IMR-90 (cell line): ENCODE measurements around the gene TMOD2. TPM values are rescaled to one million over a fixed set of nuclear protein-coding genes. Genes with fewer than 3 reads are reported as not detected.
A peak's percentile ranks its signal among the peaks of the same experiment; 100 is the strongest.

Source experiments
- ATAC-seq: fragments of 200-7000 bp; cut with Tn5 transposase; 2 replicates; pipeline ENCODE4 v1.9.1; 2020; ENCODE audit warnings: low read depth, mild to moderate bottlenecking, moderate library complexity
- BruUV-seq: library from RNA; stranded (reverse); fragments of 400-500 nt; replicated peaks from 2 replicates; lab custom pipeline; 2021; lab: Mats Ljungman, UMichigan
- CTCF ChIA-PET: fragments of 300-600 bp; formaldehyde crosslinking; extraction: SDS; loops from one replicate; lab custom pipeline; 2021; ENCODE audit warnings: antibody characterized with exemption; lab: Yijun Ruan, JAX
- POLR2A ChIA-PET: fragments of 300-600 bp; sonication (Branson Sonifier 250); formaldehyde crosslinking; loops from one replicate; lab custom pipeline; 2022; ENCODE audit warnings: antibody characterized with exemption; ENCODE audit not compliant: unreplicated experiment; lab: Charles Lee
- DNase-seq: peaks from one replicate; pipeline ENCODE4 v3.0.0; 2013
- H2AFZ ChIP-seq: replicated peaks from 2 replicates; pipeline ENCODE3; 2013; ENCODE audit warnings: low read length, mild to moderate bottlenecking; ENCODE audit not compliant: poor library complexity
- H2AK5ac ChIP-seq: 2 replicates; pipeline ENCODE4 v1.6.1; 2013; ENCODE audit warnings: low read depth, low read length, inconsistent platforms
- H2AK9ac ChIP-seq: replicated peaks from 2 replicates; pipeline ENCODE3; 2013; ENCODE audit warnings: mild to moderate bottlenecking, low read depth, low read length, moderate library complexity; ENCODE audit not compliant: poor library complexity
- H2BK120ac ChIP-seq: 2 replicates; pipeline ENCODE4 v1.6.1; 2013; ENCODE audit warnings: low read depth, low read length, inconsistent platforms
- H2BK15ac ChIP-seq: 3 replicates; pipeline ENCODE4 v1.6.1; 2013; ENCODE audit warnings: low read depth, low read length, inconsistent platforms
- H2BK20ac ChIP-seq: 2 replicates; pipeline ENCODE4 v1.6.1; 2013; ENCODE audit warnings: low read depth, mild to moderate bottlenecking, inconsistent platforms, low read length, moderate library complexity
- H2BK5ac ChIP-seq: 2 replicates; pipeline ENCODE4 v1.6.1; 2013; ENCODE audit warnings: mild to moderate bottlenecking, low read depth, low read length, inconsistent platforms; ENCODE audit not compliant: poor library complexity, severe bottlenecking
- H3K14ac ChIP-seq: replicated peaks from 2 replicates; pipeline ENCODE4 v1.6.1; 2013; ENCODE audit warnings: low read depth, low read length, inconsistent platforms
- H3K18ac ChIP-seq: 2 replicates; pipeline ENCODE4 v1.6.1; 2013; ENCODE audit warnings: low read depth, low read length, control low read depth
- H3K23ac ChIP-seq: 2 replicates; pipeline ENCODE4 v1.6.1; 2013; ENCODE audit warnings: low read depth, low read length, inconsistent platforms
- H3K27ac ChIP-seq: 2 replicates; pipeline ENCODE4 v1.5.1; 2013; ENCODE audit warnings: mild to moderate bottlenecking, control low read depth, low read length; ENCODE audit not compliant: insufficient read depth
- H3K27me3 ChIP-seq: 2 replicates; pipeline ENCODE4 v1.6.1; 2013; ENCODE audit warnings: low read length; ENCODE audit not compliant: control insufficient read depth, insufficient read depth
- H3K36me3 ChIP-seq: 2 replicates; pipeline ENCODE4 v1.6.1; 2013; ENCODE audit warnings: low read length, mixed read lengths; ENCODE audit not compliant: control insufficient read depth, insufficient read depth
- H3K4ac ChIP-seq: 2 replicates; pipeline ENCODE4 v1.6.1; 2013; ENCODE audit warnings: low read depth, low read length, inconsistent platforms
- H3K4me1 ChIP-seq: 2 replicates; pipeline ENCODE4 v1.6.1; 2013; ENCODE audit warnings: low read length, mixed read lengths; ENCODE audit not compliant: control insufficient read depth, insufficient read depth
- H3K4me2 ChIP-seq: 2 replicates; pipeline ENCODE4 v1.6.1; 2013; ENCODE audit warnings: low read depth, mild to moderate bottlenecking, control low read depth, low read length, moderate library complexity
- H3K4me3 ChIP-seq: 2 replicates; pipeline ENCODE4 v1.5.1; 2013; ENCODE audit warnings: low read depth, mild to moderate bottlenecking, control low read depth, low read length, moderate library complexity; ENCODE audit not compliant: insufficient read depth
- H3K56ac ChIP-seq: 2 replicates; pipeline ENCODE4 v1.6.1; 2013; ENCODE audit warnings: low read length, inconsistent platforms; ENCODE audit not compliant: insufficient read depth; ENCODE audit errors: extremely low read depth
- H3K79me1 ChIP-seq, 2 experiments: 2 replicates each; pipeline ENCODE4 v1.6.1; 2013; ENCODE audit warnings: low read length in 2 of 2, inconsistent platforms in 1 of 2, low read depth in 1 of 2
- H3K9ac ChIP-seq: 2 replicates; pipeline ENCODE4 v1.6.1; 2013; ENCODE audit warnings: low read depth, low read length, control low read depth
- H3K9me1 ChIP-seq: 2 replicates; pipeline ENCODE4 v1.6.1; 2013; ENCODE audit warnings: low read length, inconsistent platforms; ENCODE audit not compliant: insufficient read depth
- H3K9me3 ChIP-seq: 2 replicates; pipeline ENCODE4 v1.6.1; 2013; ENCODE audit warnings: low read length; ENCODE audit not compliant: control insufficient read depth, insufficient read depth
- H4K20me1 ChIP-seq: 2 replicates; pipeline ENCODE4 v1.6.1; 2013; ENCODE audit warnings: low read length, inconsistent platforms; ENCODE audit not compliant: insufficient read depth
- H4K5ac ChIP-seq: 2 replicates; pipeline ENCODE4 v1.6.1; 2013; ENCODE audit warnings: mild to moderate bottlenecking, low read depth, low read length, control low read depth
- H4K8ac ChIP-seq, 2 experiments: 2 replicates each; pipeline ENCODE4 v1.6.1; 2013; ENCODE audit warnings: low read depth in 2 of 2, low read length in 2 of 2, control low read depth in 1 of 2, inconsistent platforms in 1 of 2
- H4K91ac ChIP-seq: 2 replicates; pipeline ENCODE4 v1.6.1; 2013; ENCODE audit warnings: low read depth, low read length, inconsistent platforms; ENCODE audit not compliant: insufficient read depth
- CEBPB ChIP-seq: IDR thresholded peaks from 2 replicates; pipeline ENCODE4 v1.6.1; 2012; ENCODE audit warnings: low read depth, low read length, improper control_type of control experiment
- CTCF ChIP-seq: conservative IDR thresholded peaks from 2 replicates; pipeline ENCODE4 v1.5.1; 2012; ENCODE audit warnings: mild to moderate bottlenecking, low read depth, low read length, improper control_type of control experiment
- RAD21 ChIP-seq: IDR thresholded peaks from 2 replicates; pipeline ENCODE4 v1.6.1; 2012; ENCODE audit warnings: low read length, improper control_type of control experiment
- RCOR1 ChIP-seq: IDR thresholded peaks from 2 replicates; pipeline ENCODE4 v1.6.1; 2012; ENCODE audit warnings: mild to moderate bottlenecking, low read length, improper control_type of control experiment; ENCODE audit not compliant: insufficient replicate concordance
- RFX5 ChIP-seq: IDR thresholded peaks from 2 replicates; pipeline ENCODE4 v1.8.0; 2012; ENCODE audit warnings: low read depth, mild to moderate bottlenecking, low read length, moderate library complexity
- WGBS, 2 experiments: methylation state at CpG; one replicate each; pipeline versions ENCODE4 v1.1.5 to v1.1.7; 2013; ENCODE audit warnings: missing lambda C conversion rate in 2 of 2; ENCODE audit not compliant: insufficient read length in 1 of 2; ENCODE audit errors: extremely low coverage in 2 of 2; 5-methylcytosine and 5-hydroxymethylcytosine counted together
- dilution Hi-C: fragments of 300-500 bp; cut with HindIII; formaldehyde crosslinking; loops from one replicate; pipeline ENCODE4 v1.14.3; 2018; ENCODE audit warnings: low sequenced_read_pairs; ENCODE audit not compliant: unreplicated experiment
- in situ Hi-C: fragments of 300-500 bp; cut with MboI; formaldehyde crosslinking; loops from 3 replicates; pipeline ENCODE4 v1.14.3; 2019; ENCODE audit warnings: low sequenced_read_pairs, inconsistent platforms, mixed read lengths
- intact Hi-C: fragments of 100-400 bp; cut with micrococcal nuclease; formaldehyde crosslinking; loops from 2 replicates; pipeline ENCODE4 v1.10.0; 2022
- polyA plus RNA-seq, 3 experiments: library from polyadenylated mRNA; depleted of rRNA; stranded (reverse); fragments of >200 nt; gene quantifications; 2 replicates each; pipeline ENCODE4 v1.2.3, GENCODE V29; 2012; ENCODE audit warnings: low replicate concordance in 1 of 3
- total RNA-seq: library from RNA; depleted of rRNA; stranded (reverse); fragments of >200 nt; gene quantifications from 2 replicates; pipeline ENCODE4 v1.2.3, GENCODE V29; 2012
- TF ChIP-seq, protein P1 (sequence below): fragments of 150-350 bp; IDR thresholded peaks from 2 replicates; pipeline ENCODE4 v1.6.1; 2016; ENCODE audit warnings: low read depth, mild to moderate bottlenecking, low read length, moderate library complexity, borderline replicate concordance

The TMOD2 gene
- total and polyA plus RNA-seq, 2 of the 4 experiments (the other 2 are of a cell fraction): 2.8 to 5.4 TPM

DNA sequence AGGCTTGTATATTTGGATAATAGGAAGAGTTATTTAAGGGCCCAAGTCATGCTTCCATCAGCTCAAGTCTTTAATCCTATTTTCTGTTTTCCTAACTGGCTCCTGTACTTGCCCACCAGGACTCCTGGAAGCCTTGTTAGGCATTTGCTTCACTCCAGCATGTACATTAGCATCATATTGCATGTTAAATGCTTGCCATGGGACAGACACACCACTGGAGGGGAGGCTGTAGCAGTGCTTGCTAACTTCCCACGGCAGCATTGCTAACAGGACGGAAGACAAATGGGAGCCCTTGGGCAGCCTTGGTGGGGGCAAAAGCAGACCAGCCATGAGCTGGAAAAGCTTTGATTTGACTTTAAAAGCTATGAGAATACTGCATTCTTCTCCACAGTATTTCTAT lies 6.1 kb downstream of the TMOD2 start:
- Histone ChIP-seq H4K8ac (no peak overlapping the region), H2AK5ac (no peak overlapping the region), H4K5ac (no peak overlapping the region), H2AFZ (peak overlapping the region; percentile 62), H3K18ac (no peak overlapping the region), H2BK5ac (no peak overlapping the region), H3K14ac (no peak overlapping the region), H3K4me1 (peaks cover 9% of the 10 kb centered on the region), H3K27ac (no peak overlapping the region), H4K91ac (no peak overlapping the region), H3K56ac (no peak overlapping the region), H2BK15ac (no peak overlapping the region), H3K27me3 (no peaks in the 10 kb centered on the region), H3K4me2 (no peak overlapping the region), H3K36me3 (no peaks in the 10 kb centered on the region), H3K23ac (no peak overlapping the region), H3K9me1 (peaks cover 7% of the 10 kb centered on the region), H3K79me1 (peaks cover 6 to 29% of the 10 kb centered on the region in 2 experiments; a peak in 3 of 4 replicates), H3K9ac (no peak overlapping the region), H2BK20ac (no peak overlapping the region), H3K4ac (no peak overlapping the region), H3K4me3 (no peak overlapping the region), H3K9me3 (no peaks in the 10 kb centered on the region), H4K20me1 (peaks cover 13% of the 10 kb centered on the region; the same call in 1 of the 2 replicates), H2AK9ac (no peak overlapping the region), H2BK120ac (no peak overlapping the region)
- WGBS, 2 experiments: no CpG with 5 or more reads among the region's 2 CpGs
- dilution Hi-C loops (no loop called here), intact Hi-C loops (loop anchor here (5.0 kb wide), 1 partner anchor 70 kb away; no protein-coding TSS in a partner anchor), in situ Hi-C loops (no loop called here)
- TF ChIP-seq RFX5 (no peak), CEBPB (no peak), CTCF (no peak), RAD21 (no peak), RCOR1 (no peak)
- TF ChIP-seq, protein P1, sequence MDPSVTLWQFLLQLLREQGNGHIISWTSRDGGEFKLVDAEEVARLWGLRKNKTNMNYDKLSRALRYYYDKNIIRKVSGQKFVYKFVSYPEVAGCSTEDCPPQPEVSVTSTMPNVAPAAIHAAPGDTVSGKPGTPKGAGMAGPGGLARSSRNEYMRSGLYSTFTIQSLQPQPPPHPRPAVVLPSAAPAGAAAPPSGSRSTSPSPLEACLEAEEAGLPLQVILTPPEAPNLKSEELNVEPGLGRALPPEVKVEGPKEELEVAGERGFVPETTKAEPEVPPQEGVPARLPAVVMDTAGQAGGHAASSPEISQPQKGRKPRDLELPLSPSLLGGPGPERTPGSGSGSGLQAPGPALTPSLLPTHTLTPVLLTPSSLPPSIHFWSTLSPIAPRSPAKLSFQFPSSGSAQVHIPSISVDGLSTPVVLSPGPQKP: no peak
- POLR2A ChIA-PET: no interaction called here
- CTCF ChIA-PET: no interaction called here
- DNase-seq (no peak), ATAC-seq (no peak)
- BruUV-seq: no TSS peak
